Activated CD8-positive, alpha-beta memory T cell treated with anti-CD3 and anti-CD28 coated beads for 1 hour (primary cell): Measurements from ENCODE around the gene PHLDA1.

Source experiments
- DNase-seq, 2 donors: peaks; one replicate each; pipeline ENCODE4 v3.0.0-alpha.2; 2020; ENCODE audit warnings: low read depth in 1 of 2; ENCODE audit errors: extremely low read depth in 1 of 2

PHLDA1 gene

GRCh38 chr12:76038176-76038575 is 6.6 kb upstream of the PHLDA1 start:
- DNase-seq, result no peak

DNA sequence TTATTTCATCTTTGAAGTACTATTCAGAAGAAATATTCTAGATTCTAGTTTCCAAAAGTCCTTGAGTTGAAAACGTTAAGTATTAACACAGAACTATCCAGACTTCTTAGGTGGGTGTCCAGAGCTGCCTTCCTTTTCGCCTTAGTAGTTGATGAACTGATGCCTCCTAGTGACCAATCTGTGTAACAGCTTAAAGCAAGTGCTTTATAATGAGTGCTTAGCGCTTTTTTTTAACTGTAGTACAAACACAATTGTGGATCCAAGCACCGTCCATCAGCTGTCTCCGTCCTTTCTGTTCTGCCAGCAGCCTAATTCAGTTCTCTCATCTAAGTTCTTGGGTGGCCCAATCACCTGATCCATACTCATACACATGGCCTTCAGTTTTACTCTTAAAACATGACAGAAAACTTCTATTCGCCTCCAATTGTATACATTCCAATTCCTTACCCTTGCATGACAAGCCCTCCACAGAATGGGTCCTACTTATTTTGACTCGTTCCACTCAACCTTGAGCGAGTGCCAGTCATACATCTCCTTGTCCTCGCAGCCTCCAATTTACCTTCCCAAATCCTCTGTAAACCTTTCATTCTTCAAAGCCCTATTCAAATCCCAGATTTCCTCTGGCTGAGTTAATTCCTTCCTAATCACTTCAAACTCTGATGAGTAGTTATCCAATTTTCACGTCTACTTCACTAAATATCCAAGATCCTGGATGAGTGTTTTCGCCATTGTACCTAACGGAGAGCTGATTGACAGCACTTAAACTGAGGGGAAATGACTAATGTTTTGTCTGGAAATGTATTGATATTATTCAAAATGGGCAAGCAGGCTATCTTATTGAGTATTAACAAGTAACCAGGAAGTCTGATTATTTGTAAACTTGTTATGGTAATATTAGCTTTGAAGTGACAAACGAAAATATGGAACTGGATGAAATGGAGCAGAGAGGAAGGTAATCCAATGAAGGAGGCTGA is 5.8 kb upstream of the PHLDA1 start:
- DNase-seq, result no peak

- DNase-seq, result no peak
Observed at GRCh38 chr12:76035045-76035444, 3.5 kb upstream of the PHLDA1 start.

DNA sequence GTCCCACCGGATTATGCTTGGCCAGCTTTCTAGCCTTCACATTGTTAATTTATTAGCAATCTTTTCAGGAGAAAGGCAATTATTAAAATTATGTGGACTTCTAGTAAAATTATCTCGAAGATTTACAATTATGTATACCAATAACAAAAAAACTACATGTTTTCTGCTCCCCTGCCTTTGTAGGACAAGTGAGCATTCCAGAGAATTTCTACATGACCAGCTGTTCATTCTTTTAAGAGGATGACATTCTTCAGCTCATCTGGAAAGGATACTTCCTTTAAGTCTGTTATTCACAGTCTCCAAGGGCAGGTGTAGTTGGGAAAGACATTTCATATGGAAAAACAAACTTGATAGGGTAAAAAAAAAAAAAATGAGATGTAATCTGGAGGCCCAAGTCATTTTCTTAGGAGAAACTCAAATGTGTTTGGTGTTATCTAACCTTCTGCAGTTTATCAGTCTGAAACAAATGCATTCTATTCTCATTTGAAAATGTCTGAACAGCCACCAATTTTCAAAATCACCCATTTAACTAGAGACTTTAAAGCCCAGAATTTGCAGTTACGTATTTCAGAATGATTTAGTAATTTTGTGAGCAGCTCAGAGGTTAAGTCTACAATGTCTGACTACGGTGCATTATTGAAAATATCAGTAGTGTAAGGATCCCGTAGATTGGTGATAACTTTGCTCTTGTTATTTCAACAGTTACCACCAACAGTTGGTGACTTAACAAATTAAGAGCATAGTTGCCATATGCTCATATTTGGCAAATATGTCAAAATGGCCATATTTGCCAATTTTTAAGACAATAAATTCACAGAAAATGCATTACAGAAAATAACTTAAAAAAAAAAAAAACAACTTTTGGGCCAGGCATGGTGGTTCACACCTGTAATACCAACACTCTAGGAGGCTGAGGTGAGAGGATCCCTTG is 1.8 kb upstream of the PHLDA1 start:
- DNase-seq, result no peak

GRCh38 chr12:76032043-76032981 is 736 bp upstream of the PHLDA1 start:
- DNase-seq, result peak in 1 of 2 donors; percentile 11

- DNase-seq, result no peak
Observed at GRCh38 chr12:76031081-76031413, 529 bp downstream of the PHLDA1 start.

DNA sequence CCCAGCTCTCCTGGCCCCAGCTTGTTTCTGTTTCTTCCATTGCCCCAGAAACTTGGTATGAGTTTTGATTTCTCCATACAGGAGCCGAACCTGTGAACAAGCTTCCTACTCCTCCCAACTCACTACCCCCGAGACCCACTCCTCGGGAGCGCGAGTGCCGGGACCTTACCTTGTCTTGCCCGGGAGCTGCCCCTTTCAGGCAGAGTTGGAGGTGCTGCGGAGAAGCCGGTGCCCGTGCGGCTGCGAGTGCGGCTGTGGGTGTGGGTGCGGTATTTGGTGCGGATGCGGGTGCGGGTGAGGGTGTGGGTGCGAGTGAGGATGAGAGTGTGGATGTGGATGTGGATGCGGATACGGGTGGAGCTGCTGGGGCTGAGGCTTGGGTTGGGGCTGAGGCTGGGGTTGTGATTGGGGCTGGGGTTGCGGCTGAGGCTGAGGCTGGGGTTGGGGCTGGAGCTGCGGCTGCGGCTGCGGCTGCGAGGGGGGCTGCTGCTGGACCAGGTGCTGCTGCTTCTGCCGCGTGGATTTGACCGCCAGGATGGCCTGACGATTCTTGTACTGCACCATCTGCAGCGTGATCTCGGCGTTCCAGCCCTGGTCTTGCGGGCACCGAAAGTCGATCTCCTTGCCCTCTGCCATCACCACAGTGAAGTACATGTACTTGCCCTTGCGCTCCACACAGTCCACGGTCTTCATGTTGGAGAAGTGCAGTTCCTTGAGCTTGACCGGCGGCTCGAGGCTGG is 1.1 kb downstream of the PHLDA1 start:
- DNase-seq, result peak in 1 of 2 donors; percentile 19

DNA sequence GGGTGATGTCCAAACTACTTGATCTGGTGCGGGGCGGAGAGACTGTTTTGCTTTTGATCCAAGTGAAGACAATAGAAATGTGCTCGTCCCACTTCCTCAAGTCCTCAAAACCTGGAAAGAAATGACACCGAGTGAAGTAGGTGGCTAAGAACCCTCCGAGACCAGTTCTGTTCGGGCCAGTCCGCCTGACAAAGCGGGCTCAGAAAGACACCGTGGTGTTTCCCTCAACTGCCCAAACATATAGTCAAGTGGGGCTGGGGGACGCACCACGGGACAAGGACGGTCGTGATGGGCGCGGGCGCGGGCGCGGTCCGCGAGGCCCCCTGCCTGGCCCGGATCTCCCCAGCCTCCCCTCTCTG is 1.6 kb downstream of the PHLDA1 start:
- DNase-seq, result no peak

DNA sequence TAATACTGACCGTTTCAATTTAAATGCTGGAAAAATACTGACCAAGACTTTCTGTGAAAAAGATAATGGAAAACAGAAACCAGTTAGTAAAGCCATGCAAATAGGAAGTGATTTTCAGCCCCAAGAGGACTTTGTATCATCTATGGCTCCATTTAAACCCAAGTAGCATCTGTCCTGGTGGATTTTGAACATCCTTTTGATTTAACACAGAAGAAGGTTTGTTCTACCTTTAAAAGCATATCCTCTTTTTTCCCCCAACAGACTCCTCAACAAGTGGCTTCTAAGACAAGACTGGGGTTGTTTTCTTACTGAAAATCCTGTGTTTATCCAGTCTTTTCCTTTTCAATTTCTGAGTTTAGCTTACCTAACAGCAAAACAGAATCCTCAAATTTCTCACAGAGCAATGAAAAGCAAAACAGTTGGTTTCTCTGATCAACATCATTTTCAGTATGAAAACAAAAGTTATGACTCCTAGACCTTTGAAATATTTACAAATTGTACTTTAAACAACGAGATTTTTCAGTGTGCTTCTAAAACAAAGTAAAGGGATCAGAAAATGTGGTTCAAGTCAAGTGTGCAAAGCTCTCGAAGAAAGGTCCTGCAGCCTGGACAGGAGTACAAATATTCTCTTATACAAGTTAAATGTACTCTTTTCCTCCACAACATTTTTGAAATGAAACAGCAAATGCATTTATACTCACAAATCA is 2.9 kb downstream of the PHLDA1 start:
- DNase-seq, result no peak

DNA sequence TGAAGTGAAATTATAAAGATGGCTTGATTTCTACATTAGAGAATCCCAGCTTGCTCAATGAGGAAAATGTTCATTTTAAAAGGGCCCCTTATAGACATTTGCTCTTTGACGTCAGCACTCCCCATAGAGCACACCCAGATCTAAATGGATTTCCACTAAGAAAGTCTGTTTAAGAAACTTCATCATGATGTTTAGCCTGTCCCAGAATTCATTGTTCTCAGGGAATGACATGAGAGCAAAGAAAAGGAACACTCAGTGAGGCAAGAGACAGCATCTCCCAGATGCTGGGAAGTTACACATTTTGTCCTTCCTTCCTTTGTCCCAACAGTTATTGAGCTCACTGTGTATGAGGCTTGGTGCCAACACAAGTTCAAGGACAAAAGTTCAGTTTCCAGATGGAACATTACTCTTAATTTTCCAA is 4.9 kb downstream of the PHLDA1 start:
- DNase-seq, result no peak

DNA sequence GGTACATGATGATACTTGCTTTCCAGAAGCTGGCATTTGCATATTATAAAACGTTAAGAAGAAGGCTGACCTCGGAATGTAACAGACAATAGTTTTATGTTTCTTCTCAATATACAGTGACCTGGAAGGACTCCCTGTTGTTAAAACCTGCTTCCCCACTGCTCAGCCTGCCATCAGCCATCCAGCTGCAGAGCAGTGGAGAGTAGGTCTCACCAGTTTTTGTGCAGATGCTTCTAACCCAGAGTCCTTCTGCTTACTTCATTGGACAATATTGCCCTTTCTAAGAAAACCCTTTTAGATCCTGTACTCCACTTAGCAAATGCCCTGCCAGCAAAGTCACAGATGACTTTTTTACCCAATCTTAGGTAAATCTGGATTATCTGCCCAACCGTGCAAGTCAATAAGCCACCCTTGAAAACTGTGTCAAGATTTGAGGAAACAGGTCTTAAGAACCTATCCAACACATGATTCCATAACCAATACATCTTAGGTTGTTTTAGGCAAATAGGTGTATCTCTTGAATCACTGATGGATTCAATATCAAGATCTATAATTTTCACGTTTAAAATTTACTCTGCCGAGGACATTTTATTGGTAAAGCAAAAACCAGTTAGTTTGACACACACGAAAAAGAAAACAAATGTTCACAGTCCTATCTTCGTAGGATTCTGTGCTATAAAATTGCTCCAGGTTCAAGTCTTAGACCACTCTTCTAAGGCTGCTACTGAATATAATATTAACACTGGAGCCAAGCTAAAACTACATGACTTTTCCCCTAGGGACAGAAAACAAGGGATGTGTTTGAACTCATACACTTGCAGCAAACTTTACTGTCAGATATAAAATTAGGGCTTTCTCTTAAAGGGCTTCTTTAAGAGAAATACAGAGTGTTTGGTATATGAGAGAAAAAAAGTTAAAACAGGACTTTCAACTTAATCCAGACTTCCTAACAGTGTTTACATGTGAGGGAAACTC is 5.7 kb downstream of the PHLDA1 start:
- DNase-seq, result no peak

DNA sequence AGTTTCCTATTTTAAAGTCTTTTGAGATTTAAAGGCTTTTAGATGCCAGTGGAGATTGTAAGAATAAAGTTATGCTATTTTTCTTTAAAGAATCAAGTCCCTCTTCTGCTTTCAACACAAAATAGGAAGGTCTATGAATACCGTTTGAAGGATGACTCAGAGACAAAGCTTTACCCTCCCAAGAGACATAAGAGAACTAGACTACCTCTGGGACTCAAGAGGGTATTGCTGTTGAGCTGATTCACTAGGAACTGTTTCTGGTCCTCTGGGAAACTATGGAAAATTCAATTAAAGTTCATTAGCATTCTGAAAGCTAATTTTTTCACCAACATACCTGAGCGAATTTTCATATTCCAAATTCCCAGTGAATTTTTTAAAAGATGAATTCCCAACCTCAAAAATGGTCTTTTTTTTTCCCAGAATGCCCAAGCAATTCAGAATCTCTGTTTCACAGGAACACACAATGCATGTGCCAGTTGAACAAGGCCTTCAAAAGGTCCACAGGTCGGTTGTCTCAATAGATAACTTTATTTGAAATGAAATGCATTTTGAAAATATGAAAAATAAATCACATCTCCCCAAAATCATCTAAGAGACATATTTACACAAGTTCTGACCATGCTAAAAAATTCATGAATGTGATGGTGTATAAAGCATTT is 6.5 kb downstream of the PHLDA1 start:
- DNase-seq, result no peak

- DNase-seq, result no peak
Observed at GRCh38 chr12:76024102-76024781, 7.3 kb downstream of the PHLDA1 start.

- DNase-seq, result no peak
Observed at GRCh38 chr12:76023069-76023690, 8.4 kb downstream of the PHLDA1 start.

- no peak for DNase-seq
Observed at GRCh38 chr12:76022506-76022905, 9.1 kb downstream of the PHLDA1 start.
